ENCODE measurements around the gene FRAS1.
"Not testable (repeated sequence)": the region's sequence is repeated elsewhere in the genome, so short reads cannot be mapped to it uniquely, and the experiment has no call there.

Gene FRAS1

GRCh38 chr4:78165758-78166157 is 108.6 kb downstream of the FRAS1 start:
- no peak for DNase-seq (ENCODE audit: low spot score)

- no peak for DNase-seq (ENCODE audit: low spot score)
Measured at GRCh38 chr4:78166622-78167021, 109.5 kb downstream of the FRAS1 start.

- DNase-seq (ENCODE audit: low spot score): no peak
Measured at GRCh38 chr4:78167510-78167909, 110.4 kb downstream of the FRAS1 start.

- DNase-seq (ENCODE audit: low spot score): no peak
Measured at GRCh38 chr4:78168029-78168428, 110.9 kb downstream of the FRAS1 start.

GRCh38 chr4:78169728-78170127 is 112.6 kb downstream of the FRAS1 start:
- no peak for DNase-seq (ENCODE audit: low spot score)

- no peak for DNase-seq (ENCODE audit: low spot score)
Measured at GRCh38 chr4:78171482-78171881, 114.4 kb downstream of the FRAS1 start.

- DNase-seq (ENCODE audit: low spot score): no peak
Measured at GRCh38 chr4:78174891-78175290, 117.8 kb downstream of the FRAS1 start.

- DNase-seq (ENCODE audit: low spot score): no peak
Measured at GRCh38 chr4:78179196-78179595, 122.1 kb downstream of the FRAS1 start.

GRCh38 chr4:78181681-78182234 is 124.6 kb downstream of the FRAS1 start:
- DNase-seq (ENCODE audit: low spot score): not testable (repeated sequence)

GRCh38 chr4:78184584-78184983 is 127.5 kb downstream of the FRAS1 start:
- no peak for DNase-seq (ENCODE audit: low spot score)

GRCh38 chr4:78185117-78185516 is 128.0 kb downstream of the FRAS1 start:
- no peak for DNase-seq (ENCODE audit: low spot score)

GRCh38 chr4:78186597-78187543 is 129.7 kb downstream of the FRAS1 start:
- DNase-seq (ENCODE audit: low spot score): no peak

- DNase-seq (ENCODE audit: low spot score): no peak
Measured at GRCh38 chr4:78190068-78190467, 132.9 kb downstream of the FRAS1 start.

- no peak for DNase-seq (ENCODE audit: low spot score)
Measured at GRCh38 chr4:78190595-78190994, 133.5 kb downstream of the FRAS1 start.

- DNase-seq (ENCODE audit: low spot score): no peak
Measured at GRCh38 chr4:78197947-78198346, 140.8 kb downstream of the FRAS1 start.

- no peak for DNase-seq (ENCODE audit: low spot score)
Measured at GRCh38 chr4:78199984-78200383, 142.9 kb downstream of the FRAS1 start.

- no peak for DNase-seq (ENCODE audit: low spot score)
Measured at GRCh38 chr4:78200949-78201348, 143.8 kb downstream of the FRAS1 start.

- no peak for DNase-seq (ENCODE audit: low spot score)
Measured at GRCh38 chr4:78204176-78204575, 147.1 kb downstream of the FRAS1 start.

GRCh38 chr4:78205591-78205990 is 148.5 kb downstream of the FRAS1 start:
- DNase-seq (ENCODE audit: low spot score): no peak

GRCh38 chr4:78207541-78207940 is 150.4 kb downstream of the FRAS1 start:
- no peak for DNase-seq (ENCODE audit: low spot score)

- no peak for DNase-seq (ENCODE audit: low spot score)
Measured at GRCh38 chr4:78207951-78208350, 150.8 kb downstream of the FRAS1 start.

GRCh38 chr4:78208896-78209295 is 151.8 kb downstream of the FRAS1 start:
- DNase-seq (ENCODE audit: low spot score): not testable (repeated sequence)

GRCh38 chr4:78210694-78211410 is 153.7 kb downstream of the FRAS1 start:
- no peak for DNase-seq (ENCODE audit: low spot score)
